GM12878 (cell line): ENCODE measurements around the gene RAB6B. TPM values are rescaled to one million over a fixed set of nuclear protein-coding genes. Genes with fewer than 3 reads are reported as not detected.

Experiments
- ATAC-seq: fragments of 200-7000 bp; cut with Tn5 transposase; 3 replicates; pipeline ENCODE4 v1.9.1; 2020; ENCODE audit warnings: mild to moderate bottlenecking, moderate library complexity
- BruUV-seq: library from RNA; stranded (reverse); fragments of 400-500 nt; replicated peaks from 2 replicates; lab custom pipeline; 2021; lab: Mats Ljungman, UMichigan
- CTCF ChIA-PET: fragments of 300-600 bp; sonication (Branson Sonifier 250); formaldehyde crosslinking; extraction: SDS; loops from one replicate; lab custom pipeline; 2021; ENCODE audit warnings: inconsistent platforms; lab: Yijun Ruan, JAX
- POLR2A ChIA-PET: fragments of 350-600 bp; formaldehyde crosslinking; extraction: SDS; loops from one replicate; lab custom pipeline; 2021; ENCODE audit warnings: inconsistent platforms; lab: Charles Lee
- RAD21 ChIA-PET: fragments of 300-600 bp; sonication (Branson Sonifier 250); formaldehyde crosslinking; loops from one replicate; lab custom pipeline; 2023; ENCODE audit warnings: antibody characterized with exemption; ENCODE audit not compliant: unreplicated experiment; lab: Charles Lee
- SMC1A ChIA-PET: fragments of 300-600 bp; sonication (Branson Sonifier 250); formaldehyde crosslinking; loops from one replicate; lab custom pipeline; 2023; ENCODE audit not compliant: unreplicated experiment, uncharacterized antibody; lab: Charles Lee
- DNase-seq: peaks from one replicate; pipeline ENCODE4 v3.0.0-alpha.2; 2011; ENCODE audit warnings: low read depth, low spot score
- FAIRE-seq: peaks from 3 replicates; lab custom pipeline; 2011; peaks lifted over from hg19 to GRCh38; lab: Jason Lieb, UNC
- H2AFZ ChIP-seq: 2 replicates; pipeline ENCODE4 v1.6.0; 2011; ENCODE audit warnings: low read depth, low read length, control low read depth; ENCODE audit not compliant: control insufficient read depth
- H3K27ac ChIP-seq: 2 replicates; pipeline ENCODE4 v1.5.1; 2011; ENCODE audit warnings: control low read depth; ENCODE audit not compliant: control insufficient read depth, insufficient read depth
- H3K27me3 ChIP-seq, 2 experiments: replicated peaks in 1 of 2; 2 replicates each; pipeline versions ENCODE4 v1.6.0 to v1.6.1; 2011; ENCODE audit warnings: low read length in 1 of 2; ENCODE audit not compliant: control insufficient read depth in 2 of 2, insufficient read depth in 2 of 2
- H3K36me3 ChIP-seq, 2 experiments: 2 replicates each; pipeline ENCODE4 v1.5.1; 2011; ENCODE audit warnings: low read length in 1 of 2; ENCODE audit not compliant: control insufficient read depth in 2 of 2, insufficient read depth in 2 of 2
- H3K4me1 ChIP-seq: 2 replicates; pipeline ENCODE4 v1.6.1; 2011; ENCODE audit warnings: mild to moderate bottlenecking, low read length, moderate library complexity, mixed read lengths; ENCODE audit not compliant: control insufficient read depth, insufficient read depth
- H3K4me2 ChIP-seq: 2 replicates; pipeline ENCODE4 v1.6.0; 2011; ENCODE audit warnings: control low read depth; ENCODE audit not compliant: control insufficient read depth, insufficient read depth
- H3K4me3 ChIP-seq: fragments of 200-600 bp; sonication (generic); 2 replicates; pipeline ENCODE4 v1.5.1; 2016
- H3K79me2 ChIP-seq: 2 replicates; pipeline ENCODE4 v1.6.0; 2011; ENCODE audit warnings: low read length; ENCODE audit not compliant: control insufficient read depth, insufficient read depth
- H3K9ac ChIP-seq: 2 replicates; pipeline ENCODE4 v1.8.0; 2011; ENCODE audit warnings: low read length, control low read depth, mixed read lengths; ENCODE audit not compliant: control insufficient read depth, insufficient read depth
- H3K9me3 ChIP-seq: replicated peaks from 3 replicates; pipeline ENCODE4 v1.5.1; 2011; ENCODE audit warnings: mild to moderate bottlenecking, low read length; ENCODE audit not compliant: control insufficient read depth, insufficient read depth
- H4K20me1 ChIP-seq: 2 replicates; pipeline ENCODE4 v1.6.0; 2011; ENCODE audit not compliant: control insufficient read depth, insufficient read depth
- BCL11A ChIP-seq: IDR thresholded peaks from 2 replicates; pipeline ENCODE4 v1.6.1; 2011; ENCODE audit warnings: low read depth, low read length
- BHLHE40 ChIP-seq, 2 experiments: fragments of 450-650 bp in 1 of 2; IDR thresholded peaks; 2 replicates each; pipeline ENCODE4 v1.6.1; 2011 to 2017; ENCODE audit warnings: low read depth in 2 of 2, borderline replicate concordance in 1 of 2, improper control_type of control experiment in 1 of 2, low read length in 1 of 2, mild to moderate bottlenecking in 1 of 2
- CREM ChIP-seq: IDR thresholded peaks from 2 replicates; pipeline ENCODE4 v1.6.1; 2014; ENCODE audit warnings: antibody characterized with exemption, low read depth
- DPF2 ChIP-seq: fragments of 450-650 bp; IDR thresholded peaks from 2 replicates; pipeline ENCODE4 v1.6.1; 2017; ENCODE audit warnings: mild to moderate bottlenecking
- FOS ChIP-seq: IDR thresholded peaks from 3 replicates; pipeline ENCODE4 v1.6.1; 2011; ENCODE audit warnings: borderline replicate concordance; ENCODE audit not compliant: insufficient read length; ENCODE audit errors: extremely low read depth
- GABPA ChIP-seq: IDR thresholded peaks from 2 replicates; pipeline ENCODE4 v1.6.1; 2014; ENCODE audit warnings: antibody characterized with exemption, low read depth, mild to moderate bottlenecking, inconsistent platforms
- IRF4 ChIP-seq: IDR thresholded peaks from 2 replicates; pipeline ENCODE4 v1.6.1; 2011; ENCODE audit warnings: low read depth, low read length
- KAT2A ChIP-seq: conservative IDR thresholded peaks from 2 replicates; pipeline ENCODE4 v1.6.1; 2011; ENCODE audit warnings: low read depth, low read length; ENCODE audit not compliant: control insufficient read depth
- MXI1 ChIP-seq: fragments of 150-350 bp; IDR thresholded peaks from 2 replicates; pipeline ENCODE4 v1.6.1; 2011; ENCODE audit warnings: low read depth, mild to moderate bottlenecking, inconsistent platforms, low read length, improper control_type of control experiment
- NFYB ChIP-seq: IDR thresholded peaks from 2 replicates; pipeline ENCODE4 v1.6.1; 2011; ENCODE audit warnings: low read depth, mild to moderate bottlenecking, low read length, improper control_type of control experiment, moderate library complexity; ENCODE audit not compliant: insufficient read depth
- PAX5 ChIP-seq: IDR thresholded peaks from 2 replicates; pipeline ENCODE4 v1.6.1; 2011; ENCODE audit warnings: low read depth, low read length, borderline replicate concordance
- RELA ChIP-seq: fragments of 450-650 bp; IDR thresholded peaks from 2 replicates; pipeline ENCODE4 v1.8.0; 2014; ENCODE audit warnings: borderline replicate concordance; ENCODE audit not compliant: partially characterized antibody
- SP1 ChIP-seq: IDR thresholded peaks from one replicate; pipeline ENCODE4 v1.6.1; 2011; ENCODE audit warnings: low read depth, low read length
- STAT3 ChIP-seq: IDR thresholded peaks from 2 replicates; pipeline ENCODE4 v1.6.1; 2011; ENCODE audit warnings: low read depth, low read length, improper control_type of control experiment
- TCF12 ChIP-seq: IDR thresholded peaks from 2 replicates; pipeline ENCODE4 v1.6.1; 2011; ENCODE audit warnings: low read depth, mild to moderate bottlenecking, low read length
- TCF3 ChIP-seq: IDR thresholded peaks from 2 replicates; pipeline ENCODE4 v1.6.1; 2012; ENCODE audit warnings: low read depth, mild to moderate bottlenecking, low read length, borderline replicate concordance; ENCODE audit not compliant: insufficient read depth
- WGBS: methylation state at CpG from one replicate; pipeline ENCODE4 v1.1.6; 2016; ENCODE audit warnings: low lambda C conversion rate; ENCODE audit not compliant: insufficient replicate concordance, insufficient coverage; ENCODE audit errors: missing lambda C conversion rate; 5-methylcytosine and 5-hydroxymethylcytosine counted together
- in situ Hi-C: fragments of 300-500 bp; cut with MboI; formaldehyde crosslinking; loops from 9 replicates; pipeline ENCODE4 v1.14.3; 2018; ENCODE audit warnings: mixed read lengths
- intact Hi-C: fragments of 100-400 bp; cut with micrococcal nuclease; formaldehyde crosslinking; loops from one replicate; pipeline ENCODE4 v1.14.2; 2022; ENCODE audit not compliant: unreplicated experiment
- polyA plus RNA-seq, 11 experiments: library from polyadenylated mRNA; depleted of rRNA in 4 of 11; unstranded in 6 of 11; stranded (reverse) in 5 of 11; fragments of >200 nt; fragmentation: Nextera tagmentation in 4 of 11; fragmentation: Illumina TruSeq in 1 of 11; extraction: Ambion mirVana in 4 of 11; extraction: Trizol in 1 of 11; gene quantifications; 1 replicate in 1 of 11; 2 replicates in 10 of 11; pipeline versions ENCODE4 v1.2.1 to v1.2.3, GENCODE V29; 2011 to 2016; ENCODE audit warnings: inconsistent platforms in 2 of 11, missing spikeins in 2 of 11, low read depth in 1 of 11
- total RNA-seq, 4 experiments: library from RNA; depleted of rRNA in 3 of 4; stranded (reverse); fragments of >200 nt in 3 of 4; fragmentation: Illumina TruSeq in 1 of 4; extraction: Trizol in 1 of 4; gene quantifications; 2 replicates each; pipeline versions ENCODE4 v1.2.1 to v1.2.3, GENCODE V29; 2013 to 2021
- TF ChIP-seq, protein P1 (sequence below): fragments of 450-650 bp; IDR thresholded peaks from 2 replicates; pipeline ENCODE4 v1.6.1; 2017; ENCODE audit warnings: mild to moderate bottlenecking, moderate library complexity
- TF ChIP-seq, protein P2 (sequence below): IDR thresholded peaks from 2 replicates; pipeline ENCODE4 v1.6.1; 2011; ENCODE audit warnings: low read depth, mild to moderate bottlenecking, low read length, moderate library complexity, borderline replicate concordance; ENCODE audit errors: extremely low read depth
- TF ChIP-seq, protein P3 (sequence below): fragments of 450-650 bp; IDR thresholded peaks from 2 replicates; pipeline ENCODE4 v1.6.1; 2018; ENCODE audit warnings: mild to moderate bottlenecking, low read depth, moderate library complexity; ENCODE audit not compliant: partially characterized antibody

RAB6B gene
- total and polyA plus RNA-seq, 10 of the 15 experiments (the other 5 are each of a cell fraction or from before 2014, with no cell fraction given): 0.01 to 0.16 (median 0.04) TPM; not detected in 5

DNA sequence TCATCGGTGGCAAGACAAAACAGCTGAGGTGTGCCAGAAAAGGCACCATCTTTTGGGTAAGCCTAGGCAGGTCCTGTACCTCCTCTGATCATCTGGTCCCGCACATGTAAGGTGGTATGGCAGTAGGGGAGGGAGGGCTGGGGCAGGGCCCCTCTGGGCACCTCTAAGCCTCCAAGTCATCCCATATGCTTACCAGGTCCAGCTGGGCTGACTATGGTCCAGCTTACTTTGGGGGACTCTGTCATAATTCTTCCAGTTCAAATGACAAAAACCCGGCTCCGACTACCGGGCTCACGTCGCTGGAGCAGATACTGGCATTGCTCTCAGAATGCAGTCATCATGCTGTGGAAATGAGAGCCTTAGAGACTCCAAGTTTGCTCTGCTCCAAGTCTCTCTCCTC is 1.9 kb upstream of the RAB6B start:
- Histone ChIP-seq H3K27ac (no peak overlapping the region), H3K4me3 (no peak overlapping the region), H3K4me2 (no peak overlapping the region), H3K4me1 (no peaks in the 10 kb centered on the region), H4K20me1 (no peaks in the 10 kb centered on the region), H3K9ac (no peak overlapping the region), H3K27me3 (peaks cover 12 to 13% of the 10 kb centered on the region in 2 experiments), H2AFZ (no peak overlapping the region), H3K9me3 (no peaks in the 10 kb centered on the region; the same call in 2 of the 3 replicates), H3K36me3 (no peaks in the 10 kb centered on the region), H3K79me2 (no peaks in the 10 kb centered on the region)
- in situ Hi-C loops (no loop called here), intact Hi-C loops (no loop called here)
- no peak for DNase-seq
- ChIA-PET RAD21 (no interaction called here), POLR2A (no interaction called here), SMC1A (no interaction called here), CTCF (no interaction called here)
- no TSS peak for BruUV-seq
- ATAC-seq: no peak
- FAIRE-seq: no peak
- TF ChIP-seq BCL11A (no peak), KAT2A (no peak), MXI1 (no peak), GABPA (no peak), PAX5 (no peak), CREM (no peak), RELA (no peak), TCF3 (no peak), STAT3 (no peak), DPF2 (no peak), NFYB (no peak), SP1 (no peak), TCF12 (no peak), BHLHE40 (IDR thresholded peaks at IDR 0.05; ENCODE audit: borderline replicate concordance in 1 of 2, low read depth in 2 of 2, low read length in 1 of 2) (no peak), FOS (no peak), IRF4 (no peak)
- TF ChIP-seq, protein P1, sequence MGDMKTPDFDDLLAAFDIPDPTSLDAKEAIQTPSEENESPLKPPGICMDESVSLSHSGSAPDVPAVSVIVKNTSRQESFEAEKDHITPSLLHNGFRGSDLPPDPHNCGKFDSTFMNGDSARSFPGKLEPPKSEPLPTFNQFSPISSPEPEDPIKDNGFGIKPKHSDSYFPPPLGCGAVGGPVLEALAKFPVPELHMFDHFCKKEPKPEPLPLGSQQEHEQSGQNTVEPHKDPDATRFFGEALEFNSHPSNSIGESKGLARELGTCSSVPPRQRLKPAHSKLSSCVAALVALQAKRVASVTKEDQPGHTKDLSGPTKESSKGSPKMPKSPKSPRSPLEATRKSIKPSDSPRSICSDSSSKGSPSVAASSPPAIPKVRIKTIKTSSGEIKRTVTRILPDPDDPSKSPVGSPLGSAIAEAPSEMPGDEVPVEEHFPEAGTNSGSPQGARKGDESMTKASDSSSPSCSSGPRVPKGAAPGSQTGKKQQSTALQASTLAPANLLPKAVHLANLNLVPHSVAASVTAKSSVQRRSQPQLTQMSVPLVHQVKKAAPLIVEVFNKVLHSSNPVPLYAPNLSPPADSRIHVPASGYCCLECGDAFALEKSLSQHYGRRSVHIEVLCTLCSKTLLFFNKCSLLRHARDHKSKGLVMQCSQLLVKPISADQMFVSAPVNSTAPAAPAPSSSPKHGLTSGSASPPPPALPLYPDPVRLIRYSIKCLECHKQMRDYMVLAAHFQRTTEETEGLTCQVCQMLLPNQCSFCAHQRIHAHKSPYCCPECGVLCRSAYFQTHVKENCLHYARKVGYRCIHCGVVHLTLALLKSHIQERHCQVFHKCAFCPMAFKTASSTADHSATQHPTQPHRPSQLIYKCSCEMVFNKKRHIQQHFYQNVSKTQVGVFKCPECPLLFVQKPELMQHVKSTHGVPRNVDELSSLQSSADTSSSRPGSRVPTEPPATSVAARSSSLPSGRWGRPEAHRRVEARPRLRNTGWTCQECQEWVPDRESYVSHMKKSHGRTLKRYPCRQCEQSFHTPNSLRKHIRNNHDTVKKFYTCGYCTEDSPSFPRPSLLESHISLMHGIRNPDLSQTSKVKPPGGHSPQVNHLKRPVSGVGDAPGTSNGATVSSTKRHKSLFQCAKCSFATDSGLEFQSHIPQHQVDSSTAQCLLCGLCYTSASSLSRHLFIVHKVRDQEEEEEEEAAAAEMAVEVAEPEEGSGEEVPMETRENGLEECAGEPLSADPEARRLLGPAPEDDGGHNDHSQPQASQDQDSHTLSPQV: no peak
- TF ChIP-seq, protein P2, sequence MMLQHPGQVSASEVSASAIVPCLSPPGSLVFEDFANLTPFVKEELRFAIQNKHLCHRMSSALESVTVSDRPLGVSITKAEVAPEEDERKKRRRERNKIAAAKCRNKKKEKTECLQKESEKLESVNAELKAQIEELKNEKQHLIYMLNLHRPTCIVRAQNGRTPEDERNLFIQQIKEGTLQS: no peak
- TF ChIP-seq, protein P3, sequence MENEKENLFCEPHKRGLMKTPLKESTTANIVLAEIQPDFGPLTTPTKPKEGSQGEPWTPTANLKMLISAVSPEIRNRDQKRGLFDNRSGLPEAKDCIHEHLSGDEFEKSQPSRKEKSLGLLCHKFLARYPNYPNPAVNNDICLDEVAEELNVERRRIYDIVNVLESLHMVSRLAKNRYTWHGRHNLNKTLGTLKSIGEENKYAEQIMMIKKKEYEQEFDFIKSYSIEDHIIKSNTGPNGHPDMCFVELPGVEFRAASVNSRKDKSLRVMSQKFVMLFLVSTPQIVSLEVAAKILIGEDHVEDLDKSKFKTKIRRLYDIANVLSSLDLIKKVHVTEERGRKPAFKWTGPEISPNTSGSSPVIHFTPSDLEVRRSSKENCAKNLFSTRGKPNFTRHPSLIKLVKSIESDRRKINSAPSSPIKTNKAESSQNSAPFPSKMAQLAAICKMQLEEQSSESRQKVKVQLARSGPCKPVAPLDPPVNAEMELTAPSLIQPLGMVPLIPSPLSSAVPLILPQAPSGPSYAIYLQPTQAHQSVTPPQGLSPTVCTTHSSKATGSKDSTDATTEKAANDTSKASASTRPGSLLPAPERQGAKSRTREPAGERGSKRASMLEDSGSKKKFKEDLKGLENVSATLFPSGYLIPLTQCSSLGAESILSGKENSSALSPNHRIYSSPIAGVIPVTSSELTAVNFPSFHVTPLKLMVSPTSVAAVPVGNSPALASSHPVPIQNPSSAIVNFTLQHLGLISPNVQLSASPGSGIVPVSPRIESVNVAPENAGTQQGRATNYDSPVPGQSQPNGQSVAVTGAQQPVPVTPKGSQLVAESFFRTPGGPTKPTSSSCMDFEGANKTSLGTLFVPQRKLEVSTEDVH: no peak
- 32% methylated on average over 7 of the region's 7 CpGs for WGBS
